ENCODE data around the gene GARS1.
A peak's percentile ranks its signal among the peaks of the same experiment; 100 is the strongest.
"Not testable (repeated sequence)": the region's sequence is repeated elsewhere in the genome, so short reads cannot be mapped to it uniquely, and the experiment has no call there.

The GARS1 gene, protein sequence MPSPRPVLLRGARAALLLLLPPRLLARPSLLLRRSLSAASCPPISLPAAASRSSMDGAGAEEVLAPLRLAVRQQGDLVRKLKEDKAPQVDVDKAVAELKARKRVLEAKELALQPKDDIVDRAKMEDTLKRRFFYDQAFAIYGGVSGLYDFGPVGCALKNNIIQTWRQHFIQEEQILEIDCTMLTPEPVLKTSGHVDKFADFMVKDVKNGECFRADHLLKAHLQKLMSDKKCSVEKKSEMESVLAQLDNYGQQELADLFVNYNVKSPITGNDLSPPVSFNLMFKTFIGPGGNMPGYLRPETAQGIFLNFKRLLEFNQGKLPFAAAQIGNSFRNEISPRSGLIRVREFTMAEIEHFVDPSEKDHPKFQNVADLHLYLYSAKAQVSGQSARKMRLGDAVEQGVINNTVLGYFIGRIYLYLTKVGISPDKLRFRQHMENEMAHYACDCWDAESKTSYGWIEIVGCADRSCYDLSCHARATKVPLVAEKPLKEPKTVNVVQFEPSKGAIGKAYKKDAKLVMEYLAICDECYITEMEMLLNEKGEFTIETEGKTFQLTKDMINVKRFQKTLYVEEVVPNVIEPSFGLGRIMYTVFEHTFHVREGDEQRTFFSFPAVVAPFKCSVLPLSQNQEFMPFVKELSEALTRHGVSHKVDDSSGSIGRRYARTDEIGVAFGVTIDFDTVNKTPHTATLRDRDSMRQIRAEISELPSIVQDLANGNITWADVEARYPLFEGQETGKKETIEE

DNA sequence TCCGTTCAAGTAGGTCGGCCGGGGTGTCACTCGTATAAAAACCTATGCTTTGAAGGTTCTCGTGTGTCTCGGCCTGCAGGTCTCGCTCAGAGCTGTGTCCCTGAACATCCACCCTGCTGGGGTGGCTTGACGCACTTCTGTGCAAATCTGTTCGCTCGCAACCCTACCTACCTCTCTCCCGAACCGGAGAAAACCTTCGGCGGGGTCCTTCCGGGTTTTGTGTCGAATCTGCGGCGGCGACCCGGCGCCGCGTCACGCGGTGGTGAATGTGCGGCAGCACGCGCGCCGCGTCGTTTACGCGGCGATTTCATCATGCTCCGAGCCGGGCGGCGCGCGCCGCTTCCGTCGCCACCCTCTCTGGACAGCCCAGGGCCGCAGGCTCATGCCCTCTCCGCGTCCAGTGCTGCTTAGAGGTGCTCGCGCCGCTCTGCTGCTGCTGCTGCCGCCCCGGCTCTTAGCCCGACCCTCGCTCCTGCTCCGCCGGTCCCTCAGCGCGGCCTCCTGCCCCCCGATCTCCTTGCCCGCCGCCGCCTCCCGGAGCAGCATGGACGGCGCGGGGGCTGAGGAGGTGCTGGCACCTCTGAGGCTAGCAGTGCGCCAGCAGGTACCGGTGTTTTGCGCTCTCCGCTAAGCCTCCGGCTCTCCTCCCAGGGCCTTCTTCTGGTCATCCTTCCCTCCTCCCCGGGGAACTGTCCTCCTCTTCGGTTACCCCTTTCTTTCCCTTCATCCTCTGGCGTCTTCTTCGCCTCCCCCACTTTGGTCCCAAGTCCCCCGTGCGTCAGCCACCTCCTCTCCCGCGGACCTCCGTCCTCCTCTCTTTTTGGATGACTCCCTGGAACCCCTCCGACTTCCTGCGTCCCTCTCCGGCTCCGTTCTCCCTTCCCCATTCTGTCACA lies at the start of gene GARS1:
TSS of gene GARS1 (plus strand) at position 339 of the 896 bp plus-strand sequence. CDS start at position 383, 44 bp downstream.
- DNase-seq = peak; percentile 75

DNA sequence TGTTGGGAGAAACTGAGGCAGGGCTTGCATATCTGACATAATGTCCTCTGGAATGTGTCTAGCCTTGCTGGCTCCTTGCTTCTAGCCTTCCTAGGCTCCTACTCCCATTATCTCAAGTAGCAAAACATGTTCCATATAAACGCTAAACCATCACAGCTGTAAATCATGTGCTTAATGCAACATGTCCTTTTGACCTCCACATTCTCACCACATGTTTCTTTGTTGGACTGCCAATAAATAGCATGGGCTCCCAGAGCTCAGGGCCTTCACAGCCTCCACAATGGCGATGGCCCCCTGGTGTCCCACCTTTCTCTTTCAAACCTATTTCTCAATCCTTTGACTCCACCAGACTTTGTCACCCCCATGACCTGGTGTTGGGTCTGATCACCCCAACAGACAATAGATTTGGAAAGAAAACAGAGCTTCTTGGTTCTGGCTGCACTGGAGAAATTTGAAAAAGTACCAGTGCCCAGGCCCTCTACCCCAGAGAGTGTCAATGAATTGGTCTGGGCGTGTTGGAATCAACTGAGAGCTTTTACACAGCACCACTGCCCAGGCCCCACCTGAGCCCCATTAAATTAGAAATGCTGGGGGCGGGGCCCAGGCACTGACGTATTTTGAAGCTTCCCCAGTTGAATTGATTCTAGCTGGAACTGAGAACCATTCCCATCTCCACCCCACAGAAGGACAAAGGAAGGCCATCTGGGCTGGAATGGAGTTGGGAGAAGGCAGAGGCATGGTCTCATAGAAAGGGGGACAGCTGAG lies 48.7 kb upstream of the GARS1 start:
- DNase-seq = no peak

DNA sequence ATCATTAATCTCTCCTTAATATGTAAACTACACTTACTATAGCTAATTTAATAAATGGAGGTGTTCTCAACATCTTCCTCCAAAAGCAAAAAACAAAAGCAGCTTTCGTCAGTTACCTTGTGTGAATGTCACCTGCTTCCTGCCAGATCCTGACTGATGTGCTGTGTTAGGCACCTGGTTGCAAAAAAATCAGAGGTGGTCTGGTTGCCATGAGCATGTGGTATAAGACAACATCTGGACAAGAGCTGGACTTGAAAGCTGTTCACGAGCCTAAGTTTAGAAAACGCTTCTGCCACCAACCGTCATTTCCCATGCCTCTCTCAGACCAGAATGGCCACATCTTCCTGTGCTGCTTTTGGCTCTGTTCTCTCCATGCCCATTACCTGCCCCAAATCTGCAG lies 48.1 kb upstream of the GARS1 start:
- DNase-seq = no peak

DNA sequence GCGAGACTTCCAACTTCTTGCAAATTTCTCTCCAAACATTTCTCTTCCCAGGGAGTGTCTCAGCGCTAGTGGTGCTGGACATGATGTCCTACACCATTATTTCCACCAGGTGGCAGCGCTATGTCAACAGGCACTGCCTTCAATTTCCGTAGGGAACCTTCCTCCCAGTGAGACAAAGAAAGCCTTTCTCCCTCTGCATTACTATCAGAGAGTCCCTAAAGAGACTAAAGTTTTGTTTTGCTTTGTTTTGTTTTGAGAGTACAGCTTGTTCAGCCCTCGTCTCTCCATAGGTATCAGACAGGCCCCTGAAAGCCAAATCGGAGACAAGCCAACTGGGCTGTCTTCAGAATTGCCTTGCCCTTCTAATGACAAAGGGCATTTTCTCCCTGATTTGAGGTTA lies 45.8 kb upstream of the GARS1 start:
- DNase-seq = peak; percentile 49

DNA sequence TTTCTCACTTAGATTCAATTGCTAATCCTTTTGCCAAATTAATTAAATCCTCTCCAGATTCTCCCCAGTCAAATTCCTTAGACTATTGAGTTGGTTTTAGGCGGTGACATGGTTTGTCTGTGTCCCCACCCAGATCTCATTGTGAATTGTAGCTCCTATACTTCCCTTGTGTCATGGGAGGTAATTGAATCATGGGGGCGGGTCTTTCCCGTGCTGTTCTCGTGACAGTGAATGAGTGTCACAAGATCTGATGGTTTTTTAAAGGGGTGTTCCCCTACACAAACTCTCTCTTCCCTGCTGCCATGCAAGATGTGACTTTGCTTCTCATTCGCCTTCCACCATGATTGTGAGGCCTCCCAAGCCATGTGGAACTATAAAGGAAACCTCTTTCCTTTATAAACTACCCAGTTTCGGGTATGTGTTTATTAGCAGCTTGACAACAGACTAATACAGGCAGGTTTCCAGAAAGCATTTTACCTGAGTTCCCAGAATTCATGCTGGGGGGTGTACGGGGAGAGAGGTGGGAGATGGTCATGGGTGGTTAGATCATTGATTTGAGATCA lies 44.7 kb upstream of the GARS1 start:
- no peak for DNase-seq

DNA sequence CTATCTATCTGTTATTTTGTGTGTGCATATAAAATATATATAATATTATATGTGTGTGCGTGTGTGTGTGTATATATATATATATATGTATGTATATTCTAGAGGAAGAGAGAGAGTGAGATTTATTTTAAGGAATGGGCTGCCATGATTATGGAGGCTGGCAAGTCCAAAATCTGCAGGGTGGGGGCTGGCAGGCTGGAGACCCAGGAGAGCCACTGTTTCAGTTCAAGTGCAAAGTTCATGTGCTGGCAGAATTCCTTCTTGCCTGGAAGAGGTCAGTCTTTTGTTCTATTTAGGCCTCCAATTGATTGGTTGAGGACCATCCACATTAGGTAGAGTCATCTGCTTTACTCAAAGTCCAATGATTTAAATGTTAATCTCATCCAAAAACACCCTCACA lies 42.3 kb upstream of the GARS1 start:
- DNase-seq = no peak

DNA sequence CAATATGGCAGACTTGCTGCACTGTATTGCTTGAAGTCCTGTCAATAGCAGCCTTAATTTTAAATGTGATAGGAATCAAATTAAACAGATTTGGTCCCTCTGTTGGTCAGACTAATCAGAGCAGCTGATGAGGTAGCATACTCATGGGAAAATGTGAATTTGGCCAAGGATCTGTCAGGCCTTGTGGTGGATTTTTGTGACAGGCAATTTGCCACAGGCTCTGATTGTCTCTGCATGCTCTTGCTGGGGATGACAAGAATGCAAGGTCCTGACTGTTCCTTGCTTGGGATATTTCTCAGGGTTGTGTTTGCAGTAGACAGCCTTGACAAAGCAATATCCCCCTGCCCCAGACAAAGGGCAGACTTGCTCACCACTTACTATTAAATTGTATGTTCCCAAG lies 41.5 kb upstream of the GARS1 start:
- no peak for DNase-seq

DNA sequence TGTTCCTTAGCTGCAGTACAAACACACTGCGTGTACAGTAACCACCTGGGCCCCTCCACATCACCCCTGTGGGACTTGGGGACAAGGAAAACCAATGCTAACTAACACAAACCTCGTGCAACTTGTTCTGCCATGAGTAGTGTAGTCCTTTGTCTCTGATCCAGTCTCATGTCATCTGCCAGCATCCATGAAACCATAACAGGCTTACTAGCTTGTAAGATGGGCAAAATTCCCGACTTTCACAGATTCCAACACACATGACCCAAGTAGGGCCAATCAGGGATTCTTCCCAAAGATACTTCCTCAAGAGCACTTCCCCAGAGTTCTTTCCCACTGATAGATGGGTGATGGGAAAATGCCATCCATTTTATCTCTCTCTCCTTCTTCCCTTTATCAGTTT lies 41.1 kb upstream of the GARS1 start:
- no peak for DNase-seq

DNA sequence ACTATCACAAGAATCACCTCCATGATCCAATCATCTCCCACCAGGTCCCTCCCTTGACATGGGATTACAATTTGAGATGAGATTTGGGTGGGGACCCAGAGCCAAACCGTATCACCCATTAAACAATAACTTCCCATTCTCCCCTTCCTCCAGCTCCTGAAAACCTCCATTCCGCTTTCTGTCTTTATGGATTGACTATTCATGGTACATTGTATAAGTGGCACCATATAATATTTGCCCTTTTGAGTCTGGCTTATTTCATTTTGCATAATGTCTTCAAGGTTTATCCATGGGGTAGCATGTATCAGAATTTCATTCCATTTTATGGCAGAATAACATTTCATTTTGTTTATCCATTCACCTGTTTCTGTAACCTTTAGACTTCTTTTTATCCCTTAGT lies 39.2 kb upstream of the GARS1 start:
- no peak for DNase-seq

DNA sequence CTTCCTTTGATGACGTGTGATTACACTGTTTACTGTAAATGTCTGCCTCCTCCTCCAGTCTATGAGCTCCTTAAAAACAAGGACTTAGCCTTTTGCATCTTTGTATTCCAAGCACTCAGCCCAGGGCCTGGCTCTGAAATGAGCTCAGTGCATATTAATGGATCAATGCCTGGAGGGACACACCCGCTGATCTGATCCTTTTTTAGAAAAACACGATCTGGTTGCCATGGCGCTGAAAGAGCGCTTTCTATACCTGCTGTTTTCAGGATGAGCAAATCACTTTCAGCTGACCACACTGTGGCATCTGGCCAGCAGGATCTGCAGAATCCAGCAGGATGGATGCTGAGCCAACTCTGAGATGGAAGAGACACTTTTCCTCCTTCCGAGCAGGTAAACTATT lies 37.8 kb upstream of the GARS1 start:
- no peak for DNase-seq

DNA sequence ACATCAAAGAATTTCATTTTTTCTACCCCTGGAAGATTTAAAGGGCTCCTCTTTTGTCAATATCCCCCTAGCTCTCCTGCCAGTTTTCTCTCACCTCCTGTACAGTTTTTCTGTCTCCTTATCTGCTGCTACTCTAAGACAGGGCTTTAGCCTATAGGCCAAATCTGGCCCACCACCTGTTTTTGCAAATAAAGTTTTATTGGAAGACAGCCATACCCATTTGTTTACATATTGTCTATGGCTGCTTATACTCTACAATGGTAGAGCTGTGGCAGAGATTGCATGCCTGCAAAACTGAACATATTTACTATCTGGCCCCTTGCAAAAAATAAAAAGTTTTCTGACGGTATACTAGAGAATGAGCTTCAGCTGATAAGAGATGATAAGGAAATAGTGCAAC lies 37.4 kb upstream of the GARS1 start:
- no peak for DNase-seq

DNA sequence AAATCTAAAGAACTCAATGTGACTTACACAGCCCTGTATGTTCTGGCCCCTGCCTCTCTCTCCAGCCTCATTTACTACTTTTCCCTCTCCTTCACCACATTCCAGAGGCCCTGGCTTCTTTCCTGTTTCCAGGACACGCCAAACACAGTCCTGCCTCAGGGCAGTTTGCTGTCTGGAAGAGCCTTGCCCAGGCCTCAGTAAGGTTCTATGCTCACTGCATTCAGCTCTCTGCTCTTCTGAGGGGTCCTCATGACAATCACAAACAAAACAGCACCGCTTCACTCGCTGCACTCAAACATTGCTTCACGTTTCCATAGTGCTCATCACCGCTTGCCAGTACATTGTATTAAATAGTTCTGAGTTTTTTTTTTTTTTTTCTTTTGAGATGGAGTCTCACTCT lies 35.1 kb upstream of the GARS1 start:
- DNase-seq = no peak

DNA sequence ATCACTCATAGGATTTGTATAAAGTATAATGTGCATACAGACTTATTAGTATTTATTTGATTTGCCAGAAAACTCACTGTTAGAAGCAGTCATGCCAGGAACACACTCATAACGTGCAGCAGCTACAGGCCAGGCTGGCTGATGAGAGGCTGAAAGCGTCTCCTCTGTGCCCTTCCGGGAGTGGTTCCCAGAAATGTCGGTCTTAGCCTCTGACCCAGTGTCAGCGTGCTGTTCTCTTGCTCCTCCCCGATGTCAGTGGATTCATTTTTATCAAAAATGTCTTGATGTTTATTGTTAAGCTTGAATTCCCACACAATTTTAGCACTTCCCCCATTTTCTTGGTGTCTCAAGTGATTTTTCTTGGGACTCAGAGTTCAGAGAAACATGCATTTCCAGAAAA lies 33.3 kb upstream of the GARS1 start:
- no peak for DNase-seq

DNA sequence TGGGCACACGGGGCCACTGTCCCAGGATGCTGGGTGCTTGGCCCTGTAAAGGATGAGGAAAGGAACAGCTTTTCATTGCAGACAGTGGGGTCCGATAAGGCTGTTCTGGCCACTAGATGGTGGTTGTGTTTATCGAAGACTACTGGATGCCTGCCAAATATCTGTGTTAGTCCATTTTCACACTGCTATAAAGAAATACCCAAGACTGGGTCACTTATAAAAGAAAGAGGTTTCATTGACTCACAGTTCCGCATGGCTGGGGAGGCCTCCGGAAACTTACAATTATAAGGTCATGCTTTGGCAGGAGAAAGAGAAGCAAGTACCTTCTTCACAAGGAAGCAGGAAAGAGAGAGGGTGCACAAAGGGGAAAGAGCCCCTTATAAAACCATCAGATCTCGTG lies 32.2 kb upstream of the GARS1 start:
- DNase-seq = peak; percentile 2

DNA sequence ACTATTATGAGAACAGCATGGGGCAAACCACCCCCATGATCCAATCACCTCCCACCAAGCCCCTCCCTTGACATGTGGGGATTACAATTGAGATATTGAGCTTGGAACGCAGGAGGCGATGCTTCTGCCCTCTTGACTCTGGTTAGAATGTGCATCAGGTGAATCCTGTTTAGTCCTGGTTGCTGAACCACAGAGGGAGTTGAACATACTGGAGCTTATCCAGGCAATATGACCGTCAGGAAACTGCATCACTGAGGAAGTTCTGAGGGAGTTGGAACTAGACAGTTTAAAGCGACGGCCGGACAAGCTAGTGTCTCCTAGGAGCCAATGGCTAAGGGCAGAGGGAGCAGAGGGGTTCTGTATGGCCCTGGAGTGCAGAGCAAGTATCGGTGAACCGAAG lies 31.8 kb upstream of the GARS1 start:
- DNase-seq = peak; percentile 4

DNA sequence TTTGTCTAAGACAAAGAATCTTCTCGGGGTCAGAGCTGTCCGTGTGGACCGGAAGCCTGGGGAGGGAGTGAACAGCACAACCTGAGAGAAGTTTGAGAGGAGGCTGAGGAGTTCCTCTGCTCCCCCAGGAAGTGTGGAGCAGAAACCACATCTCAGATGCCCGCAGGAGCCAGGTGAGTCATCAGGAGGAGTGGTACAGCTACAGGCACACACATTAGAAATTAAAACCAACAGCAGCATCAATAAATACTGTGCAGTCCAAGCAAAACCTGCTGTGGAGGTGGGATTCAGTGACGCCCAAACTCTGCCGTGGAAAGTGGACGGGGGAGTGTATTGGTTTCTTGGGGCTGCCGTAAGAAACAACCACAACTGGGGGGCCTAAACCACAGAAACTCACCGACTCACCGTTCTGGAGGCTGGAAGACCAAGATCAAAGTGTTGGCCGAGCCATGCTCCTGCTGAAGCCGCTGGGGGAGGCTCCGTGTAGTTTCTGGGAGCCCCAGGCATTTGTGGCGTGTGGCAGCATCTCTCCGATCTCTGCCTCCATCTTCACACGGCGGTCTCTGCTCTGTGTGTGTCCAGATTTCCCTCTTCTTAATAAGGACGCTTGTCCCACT lies 31.2 kb upstream of the GARS1 start:
- DNase-seq = no peak

DNA sequence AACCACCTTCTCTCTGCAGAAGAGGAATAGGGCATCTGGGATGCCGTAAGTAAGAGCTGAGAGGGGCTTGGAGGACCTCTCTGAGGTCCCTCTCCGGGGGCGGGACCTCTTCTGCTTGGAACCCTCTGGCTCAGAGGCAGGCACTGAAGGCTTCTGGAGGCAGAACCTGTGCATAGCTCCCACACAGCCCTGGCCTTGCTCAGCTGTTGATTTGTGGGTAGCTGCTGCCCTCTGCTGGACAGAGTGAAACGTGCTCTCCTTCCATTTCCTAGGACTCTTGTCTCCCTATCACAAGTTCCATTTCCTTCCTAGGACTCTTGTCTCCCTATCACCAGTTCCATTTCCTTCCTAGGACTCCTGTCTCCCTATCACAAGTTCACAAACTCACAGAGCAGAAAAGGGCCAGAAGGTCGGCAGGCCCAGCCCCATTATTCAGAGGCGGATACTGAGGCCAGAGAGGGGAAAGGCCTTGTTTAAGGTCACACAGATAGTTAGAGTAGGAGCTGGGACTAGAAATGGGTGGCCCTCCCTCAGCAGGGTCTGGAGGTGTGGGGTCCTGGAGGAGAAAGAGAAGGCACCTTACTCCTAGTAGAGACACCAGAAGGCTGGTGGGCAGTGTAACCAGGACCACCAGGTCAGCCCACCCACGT lies 30.3 kb upstream of the GARS1 start:
- DNase-seq = peak; percentile 51

DNA sequence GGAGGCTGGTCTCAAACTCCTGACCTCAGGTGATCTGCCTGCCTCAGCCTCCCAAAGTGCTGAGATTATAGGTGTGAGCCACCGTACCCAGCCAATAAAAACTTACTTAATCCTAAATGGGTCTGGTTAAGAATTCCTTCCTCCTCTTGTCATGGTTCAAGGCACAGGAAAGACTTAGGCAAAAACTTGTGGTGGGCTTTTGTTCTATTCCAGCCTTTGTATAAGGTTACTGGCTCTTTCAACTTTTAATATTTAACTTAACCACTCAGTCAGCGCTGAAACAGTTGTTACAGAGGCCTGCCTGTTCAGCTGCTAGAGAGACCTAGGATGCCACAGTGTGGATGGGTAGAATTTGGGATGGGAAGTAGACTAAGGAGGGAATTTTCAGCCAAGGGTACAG lies 28.1 kb upstream of the GARS1 start:
- no peak for DNase-seq

DNA sequence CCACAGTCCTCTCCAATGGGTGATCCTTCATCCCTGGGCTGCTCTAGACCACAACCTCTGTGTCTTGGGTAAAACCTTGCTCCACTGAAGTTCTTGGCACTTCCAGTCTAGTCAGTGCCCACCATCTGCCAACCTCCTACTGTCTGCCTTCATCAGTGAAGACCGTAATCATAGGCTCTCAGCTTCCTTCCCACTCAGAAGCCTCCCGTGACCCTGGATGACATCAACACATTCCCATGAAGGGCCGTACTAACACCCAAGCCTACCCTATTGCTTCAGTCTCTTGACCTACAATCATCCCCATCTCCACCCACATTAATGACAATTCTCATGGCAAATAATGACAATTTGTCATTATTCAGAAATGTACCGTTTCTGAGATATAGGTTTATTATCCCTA lies 27.6 kb upstream of the GARS1 start:
- DNase-seq = no peak

DNA sequence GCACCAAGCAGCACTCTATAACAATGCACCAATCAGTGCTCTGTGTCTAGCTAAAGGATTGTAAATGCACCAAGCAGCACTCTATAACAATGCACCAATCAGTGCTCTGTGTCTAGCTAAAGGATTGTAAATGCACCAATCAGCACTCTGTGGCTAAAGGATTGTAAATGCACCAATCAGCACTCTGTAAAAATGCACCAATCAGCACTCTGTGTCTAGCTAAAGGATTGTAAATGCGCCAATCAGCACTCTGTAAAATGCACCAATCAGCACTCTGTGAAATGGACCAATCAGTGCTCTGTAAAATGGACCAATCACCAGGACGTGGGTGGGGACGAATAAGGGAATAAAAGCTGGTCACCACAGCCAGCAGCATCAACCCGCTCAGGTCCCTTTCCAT lies 24.4 kb upstream of the GARS1 start:
- DNase-seq = not testable (repeated sequence)

DNA sequence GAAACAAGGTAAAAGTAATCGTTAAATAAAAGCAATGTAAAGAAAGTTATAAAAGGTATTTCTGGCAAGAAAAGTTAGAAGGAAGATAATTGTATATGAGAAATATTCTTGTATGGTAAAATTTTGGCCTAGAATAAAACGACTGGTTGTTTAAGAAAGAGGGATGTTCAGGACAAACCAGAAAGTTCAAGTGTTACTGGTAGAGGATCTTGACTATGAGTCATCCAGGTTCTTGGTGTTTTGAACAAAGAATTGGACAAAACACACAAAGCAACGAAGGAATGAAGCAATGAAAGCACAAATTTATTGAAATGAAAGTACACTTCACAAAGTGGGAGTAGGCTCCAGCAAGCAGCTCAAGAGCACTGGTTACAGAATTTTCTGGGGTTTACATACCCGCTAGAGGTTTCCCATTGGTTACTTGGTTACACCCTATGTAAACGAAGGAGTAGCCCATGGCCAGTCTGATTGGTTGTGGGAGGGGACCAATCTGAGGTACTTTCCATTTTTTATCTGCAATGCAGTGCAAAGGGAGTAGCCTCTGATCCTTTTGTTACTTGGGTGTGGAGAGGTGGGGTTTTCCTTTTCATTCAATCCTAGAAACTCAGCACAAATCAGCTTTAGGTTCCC lies 22.4 kb upstream of the GARS1 start:
- DNase-seq = no peak

All from NCI-H510A (cell line).